HG03097 (cell line): Measurements from ENCODE around the gene SRC.

ENCODE experiments used
- ATAC-seq: cut with Tn5 transposase; IDR thresholded peaks from one replicate; pipeline ENCODE4 v1.9.1; 2021; ENCODE audit not compliant: unreplicated experiment, low FRiP score

Gene SRC

GRCh38 chr20:37420610-37421009 lies 74.7 kb downstream of the SRC start:
- ATAC-seq: no peak

GRCh38 chr20:37421060-37421905 lies 75.3 kb downstream of the SRC start:
- ATAC-seq: no peak

GRCh38 chr20:37421988-37422387 lies 76.0 kb downstream of the SRC start:
- no peak for ATAC-seq

GRCh38 chr20:37422791-37423286 lies 76.9 kb downstream of the SRC start:
- no peak for ATAC-seq

- no peak for ATAC-seq
These were observed 77.6 kb downstream of the SRC start for GRCh38 chr20:37423545-37423944.

- ATAC-seq: no peak
These were observed 78.3 kb downstream of the SRC start for GRCh38 chr20:37424062-37424851.

GRCh38 chr20:37425103-37425625 lies 79.2 kb downstream of the SRC start:
- no peak for ATAC-seq

- no peak for ATAC-seq
These were observed 80.2 kb downstream of the SRC start for GRCh38 chr20:37426106-37426505.

GRCh38 chr20:37426978-37427377 lies 81.0 kb downstream of the SRC start:
- ATAC-seq: no peak

GRCh38 chr20:37430044-37430443 lies 84.1 kb downstream of the SRC start:
- no peak for ATAC-seq

- no peak for ATAC-seq
These were observed 85.0 kb downstream of the SRC start for GRCh38 chr20:37430778-37431460.

- ATAC-seq: no peak
These were observed 85.8 kb downstream of the SRC start for GRCh38 chr20:37431786-37432185.

- ATAC-seq: no peak
These were observed 86.7 kb downstream of the SRC start for GRCh38 chr20:37432606-37433005.

- ATAC-seq: no peak
These were observed 89.7 kb downstream of the SRC start for GRCh38 chr20:37435607-37436006.

GRCh38 chr20:37436527-37437186 lies 90.7 kb downstream of the SRC start:
- ATAC-seq: no peak

GRCh38 chr20:37437676-37438075 lies 91.7 kb downstream of the SRC start:
- ATAC-seq: no peak

- ATAC-seq: no peak
These were observed 92.7 kb downstream of the SRC start for GRCh38 chr20:37438464-37439222.

- ATAC-seq: no peak
These were observed 93.4 kb downstream of the SRC start for GRCh38 chr20:37439223-37439933.

- ATAC-seq: no peak
These were observed 95.1 kb downstream of the SRC start for GRCh38 chr20:37441023-37441422.
